Liver (tissue), 9 donors: Measurements from ENCODE around the gene AKT3. TPM values are rescaled to one million over a fixed set of nuclear protein-coding genes. Genes with fewer than 3 reads are reported as not detected.

Experiments
- DNase-seq: peaks from one replicate; pipeline ENCODE4 v3.0.0-alpha.2; 2017; ENCODE audit warnings: low spot score
- H3K27ac ChIP-seq, 2 donors: one replicate each; pipeline ENCODE4 v1.7.0; 2013; ENCODE audit warnings: inconsistent platforms in 2 of 2, low read length in 2 of 2, control low read depth in 1 of 2, low read depth in 1 of 2, mild to moderate bottlenecking in 1 of 2
- H3K27me3 ChIP-seq, 4 donors: one replicate each; pipeline versions ENCODE4 v1.6.1 to v1.7.0; 2013; ENCODE audit warnings: low read length in 3 of 4, inconsistent platforms in 1 of 4, mild to moderate bottlenecking in 1 of 4, moderate library complexity in 1 of 4; ENCODE audit not compliant: control insufficient read depth in 4 of 4, insufficient read depth in 4 of 4
- H3K36me3 ChIP-seq, 4 donors: one replicate each; pipeline versions ENCODE4 v1.6.1 to v1.7.0; 2013; ENCODE audit warnings: low read length in 3 of 4, mild to moderate bottlenecking in 3 of 4, low read depth in 1 of 4, moderate library complexity in 1 of 4; ENCODE audit not compliant: control insufficient read depth in 4 of 4, insufficient read depth in 3 of 4
- H3K4me1 ChIP-seq, 4 donors: one replicate each; pipeline versions ENCODE4 v1.6.1 to v1.7.0; 2013; ENCODE audit warnings: low read length in 3 of 4, mild to moderate bottlenecking in 3 of 4, moderate library complexity in 1 of 4; ENCODE audit not compliant: control insufficient read depth in 4 of 4, insufficient read depth in 4 of 4
- H3K4me3 ChIP-seq, 3 donors: one replicate each; pipeline versions ENCODE4 v1.6.1 to v1.7.0; 2013; ENCODE audit warnings: low read length in 3 of 3, control low read depth in 1 of 3, low read depth in 1 of 3, mild to moderate bottlenecking in 1 of 3
- H3K9ac ChIP-seq, 2 donors: one replicate each; pipeline ENCODE4 v1.7.0; 2013; ENCODE audit warnings: low read length in 2 of 2, mild to moderate bottlenecking in 2 of 2, moderate library complexity in 2 of 2, control low read depth in 1 of 2, low read depth in 1 of 2
- H3K9me3 ChIP-seq, 4 donors: one replicate each; pipeline versions ENCODE4 v1.6.1 to v1.7.0; 2013; ENCODE audit warnings: low read length in 3 of 4; ENCODE audit not compliant: control insufficient read depth in 4 of 4
- ATF3 ChIP-seq: IDR thresholded peaks from 2 replicates; pipeline ENCODE4 v1.6.1; 2016; ENCODE audit warnings: antibody characterized with exemption
- CTCF ChIP-seq: fragments of 150-350 bp; IDR thresholded peaks from 2 replicates; pipeline ENCODE4 v1.5.1; 2017; ENCODE audit warnings: improper control_type of control experiment, low read depth, low read length; ENCODE audit not compliant: missing input control
- EGR1 ChIP-seq, 2 donors: IDR thresholded peaks; 2 replicates each; pipeline ENCODE4 v1.6.1; 2016 to 2018; ENCODE audit warnings: antibody characterized with exemption in 2 of 2, low read depth in 2 of 2
- FOXA1 ChIP-seq: IDR thresholded peaks from 2 replicates; pipeline ENCODE4 v1.6.1; 2016; ENCODE audit warnings: antibody characterized with exemption
- FOXA2 ChIP-seq: IDR thresholded peaks from 2 replicates; pipeline ENCODE4 v1.6.1; 2016; ENCODE audit warnings: antibody characterized with exemption
- GABPA ChIP-seq, 2 donors: IDR thresholded peaks in 1 of 2; conservative IDR thresholded peaks in 1 of 2; 2 replicates each; pipeline ENCODE4 v1.6.1; 2016; ENCODE audit warnings: antibody characterized with exemption in 2 of 2, mild to moderate bottlenecking in 1 of 2, moderate library complexity in 1 of 2
- HNF4A ChIP-seq, 2 donors: conservative IDR thresholded peaks; 2 replicates each; pipeline ENCODE4 v1.6.1; 2016; ENCODE audit warnings: antibody characterized with exemption in 2 of 2, mild to moderate bottlenecking in 2 of 2
- HNF4G ChIP-seq: IDR thresholded peaks from 2 replicates; pipeline ENCODE4 v1.6.1; 2016; ENCODE audit warnings: antibody characterized with exemption
- JUND ChIP-seq, 2 donors: IDR thresholded peaks; 2 replicates each; pipeline ENCODE4 v1.6.1; 2016; ENCODE audit warnings: antibody characterized with exemption in 2 of 2
- MAX ChIP-seq: IDR thresholded peaks from 2 replicates; pipeline ENCODE4 v1.6.1; 2016; ENCODE audit warnings: antibody characterized with exemption
- NR2F2 ChIP-seq: IDR thresholded peaks from 2 replicates; pipeline ENCODE4 v1.6.1; 2016; ENCODE audit warnings: antibody characterized with exemption
- RAD21 ChIP-seq, 2 donors: IDR thresholded peaks; 2 replicates each; pipeline ENCODE4 v1.6.1; 2016; ENCODE audit warnings: antibody characterized with exemption in 2 of 2, mild to moderate bottlenecking in 2 of 2
- REST ChIP-seq: IDR thresholded peaks from 2 replicates; pipeline ENCODE4 v1.6.1; 2016; ENCODE audit warnings: antibody characterized with exemption, mild to moderate bottlenecking
- RXRA ChIP-seq, 2 donors: IDR thresholded peaks; 2 replicates each; pipeline ENCODE4 v1.6.1; 2017 to 2018; ENCODE audit warnings: antibody characterized with exemption in 2 of 2, mild to moderate bottlenecking in 1 of 2
- SP1 ChIP-seq: IDR thresholded peaks from 2 replicates; pipeline ENCODE4 v1.6.1; 2018; ENCODE audit warnings: antibody characterized with exemption, mild to moderate bottlenecking
- YY1 ChIP-seq: IDR thresholded peaks from 2 replicates; pipeline ENCODE4 v1.6.1; 2016; ENCODE audit warnings: antibody characterized with exemption, mild to moderate bottlenecking
- ZBTB33 ChIP-seq: IDR thresholded peaks from 2 replicates; pipeline ENCODE4 v1.6.1; 2016; ENCODE audit warnings: antibody characterized with exemption
- WGBS: extraction: QIAGEN DNeasy Blood & Tissue Kit; methylation state at CpG from one replicate; pipeline ENCODE4 v1.1.7; 2013; 5-methylcytosine and 5-hydroxymethylcytosine counted together
- polyA plus RNA-seq, 2 donors: library from polyadenylated mRNA; stranded (reverse) in 1 of 2; unstranded in 1 of 2; fragments of 200-250 nt in 1 of 2; fragments of >200 nt in 1 of 2; fragmentation: Nextera tagmentation in 1 of 2; extraction: Ambion mirVana in 1 of 2; gene quantifications; one replicate each; pipeline versions ENCODE4 v1.2.1 to v1.2.3, GENCODE V29; 2013 to 2015
- total RNA-seq, 2 donors: library from RNA; depleted of rRNA; stranded (reverse); fragments of >200 nt; gene quantifications; one replicate each; pipeline ENCODE4 v1.2.3, GENCODE V29; 2014
- donor health status: healthy.
- donor health status: healthy.
- donor health status: healthy.
- donor health status: healthy.
- donor health status: healthy.

AKT3 gene
- total and polyA plus RNA-seq, 4 donors: 1.7 to 7.6 (median 2.8) TPM

GRCh38 chr1:243529512-243529911, 320.5 kb downstream of the AKT3 start:
- Histone ChIP-seq H3K9ac (no peak overlapping the region), H3K9me3 (no peaks in the 10 kb centered on the region), H3K4me3 (no peak overlapping the region), H3K27ac (no peak overlapping the region), H3K36me3 (no peaks in the 10 kb centered on the region), H3K27me3 (no peaks in the 10 kb centered on the region), H3K4me1 (no peaks in the 10 kb centered on the region)
- 94% methylated on average over 4 of the region's 4 CpGs for WGBS
- DNase-seq: no peak
- no peak for TF ChIP-seq REST
- no peak for TF ChIP-seq JUND (IDR thresholded peaks at IDR 0.05)
- TF ChIP-seq HNF4A (conservative IDR thresholded peaks at IDR 0.05): no peak
- TF ChIP-seq EGR1 (IDR thresholded peaks at IDR 0.05; ENCODE audit: low read depth in 2 of 2): no peak
- no peak for TF ChIP-seq HNF4G
- no peak for TF ChIP-seq RXRA (IDR thresholded peaks at IDR 0.05)
- TF ChIP-seq ATF3: no peak
- no peak for TF ChIP-seq ZBTB33
- TF ChIP-seq NR2F2: no peak
- TF ChIP-seq FOXA2: no peak
- TF ChIP-seq RAD21 (IDR thresholded peaks at IDR 0.05): no peak
- TF ChIP-seq SP1: no peak
- TF ChIP-seq YY1: no peak
- no peak for TF ChIP-seq MAX
- no peak for TF ChIP-seq GABPA (IDR thresholded peaks at IDR 0.05 in 1 of 2, conservative IDR thresholded peaks at IDR 0.05 in 1 of 2)
- no peak for TF ChIP-seq FOXA1
- no peak for TF ChIP-seq CTCF
